SK-N-SH (cell line): Measurements from ENCODE around the gene CKS1B. TPM values are rescaled to one million over a fixed set of nuclear protein-coding genes. Genes with fewer than 3 reads are reported as not detected.
A peak's percentile ranks its signal among the peaks of the same experiment; 100 is the strongest.
"Not testable (repeated sequence)": the region's sequence is repeated elsewhere in the genome, so short reads cannot be mapped to it uniquely, and the experiment has no call there.

Experiments
- CTCF ChIA-PET: fragments of 300-600, 350-600 bp; formaldehyde crosslinking; extraction: SDS; loops from one replicate; lab custom pipeline; 2021; lab: Yijun Ruan, JAX
- POLR2A ChIA-PET: fragments of 350-600 bp; sonication (Branson Sonifier 250); formaldehyde crosslinking; extraction: SDS; loops from one replicate; lab custom pipeline; 2020; ENCODE audit warnings: antibody characterized with exemption, inconsistent platforms; lab: Yijun Ruan, JAX
- DNase-seq: peaks from one replicate; pipeline ENCODE4 v3.0.0; 2012
- H2AFZ ChIP-seq: fragments of 200-600 bp; sonication (generic); 2 replicates; pipeline ENCODE4 v1.8.1; 2016; ENCODE audit warnings: antibody characterized with exemption, mild to moderate bottlenecking, low read depth
- H3F3A ChIP-seq: fragments of 200-600 bp; sonication (generic); replicated peaks from 2 replicates; pipeline ENCODE3; 2016; ENCODE audit warnings: antibody characterized with exemption, mild to moderate bottlenecking; ENCODE audit not compliant: insufficient read depth
- H3K27ac ChIP-seq, 2 experiments: fragments of 200-500 bp in 1 of 2; fragments of 200-600 bp in 1 of 2; sonication (Bioruptor generic) in 1 of 2; sonication (generic), shearing (Covaris generic) in 1 of 2; 2 replicates each; pipeline versions ENCODE4 v1.5.1 to v1.6.1; 2014 to 2016; ENCODE audit warnings: low read depth in 2 of 2, inconsistent platforms in 1 of 2, low read length in 1 of 2, mild to moderate bottlenecking in 1 of 2, mixed read lengths in 1 of 2
- H3K27me3 ChIP-seq: fragments of 200-600 bp; sonication (generic), shearing (Covaris generic); 2 replicates; pipeline ENCODE4 v1.6.1; 2016; ENCODE audit warnings: mixed run types; ENCODE audit not compliant: insufficient read depth
- H3K36me3 ChIP-seq, 2 experiments: fragments of 200-500 bp in 1 of 2; fragments of 200-600 bp in 1 of 2; sonication (Bioruptor generic) in 1 of 2; sonication (generic) in 1 of 2; replicated peaks in 1 of 2; 2 replicates each; pipeline versions ENCODE3 to v1.5.1; 2014 to 2016; ENCODE audit warnings: low read length in 1 of 2, mild to moderate bottlenecking in 1 of 2; ENCODE audit not compliant: insufficient read depth in 2 of 2, control insufficient read depth in 1 of 2
- H3K4me1 ChIP-seq, 2 experiments: fragments of 200-500 bp in 1 of 2; fragments of 200-600 bp in 1 of 2; sonication (Bioruptor generic) in 1 of 2; sonication (generic), shearing (Covaris generic) in 1 of 2; 2 replicates each; pipeline versions ENCODE4 v1.5.1 to v1.6.1; 2014 to 2016; ENCODE audit warnings: low read depth in 1 of 2, low read length in 1 of 2, mixed run types in 1 of 2; ENCODE audit not compliant: insufficient read depth in 2 of 2, control insufficient read depth in 1 of 2
- H3K4me2 ChIP-seq: fragments of 200-600 bp; sonication (generic), shearing (Covaris generic); 2 replicates; pipeline ENCODE4 v1.6.1; 2017; ENCODE audit warnings: mixed run types
- H3K4me3 ChIP-seq, 2 experiments: fragments of 200-500 bp in 1 of 2; fragments of 200-600 bp in 1 of 2; sonication (Bioruptor generic) in 1 of 2; sonication (generic), shearing (Covaris generic) in 1 of 2; 2 replicates each; pipeline versions ENCODE4 v1.5.1 to v1.8.1; 2014 to 2016; ENCODE audit warnings: low read depth in 2 of 2, inconsistent platforms in 1 of 2, low read length in 1 of 2, mild to moderate bottlenecking in 1 of 2, mixed read lengths in 1 of 2, moderate library complexity in 1 of 2
- H3K79me2 ChIP-seq: fragments of 200-600 bp; sonication (generic); 2 replicates; pipeline ENCODE4 v1.8.1; 2017; ENCODE audit warnings: mild to moderate bottlenecking; ENCODE audit not compliant: insufficient read depth
- H3K9ac ChIP-seq: fragments of 200-600 bp; sonication (generic); 2 replicates; pipeline ENCODE4 v1.6.1; 2017; ENCODE audit warnings: mixed run types
- H3K9me2 ChIP-seq: fragments of 200-600 bp; sonication (generic); 2 replicates; pipeline ENCODE4 v1.6.1; 2017; ENCODE audit warnings: mixed run types
- H3K9me3 ChIP-seq: fragments of 200-600 bp; sonication (generic); 2 replicates; pipeline ENCODE4 v1.6.1; 2017; ENCODE audit warnings: mixed run types, mild to moderate bottlenecking, moderate library complexity
- H4K20me1 ChIP-seq: fragments of 200-600 bp; sonication (generic); 2 replicates; pipeline ENCODE4 v1.6.1; 2017; ENCODE audit warnings: mild to moderate bottlenecking, mixed run types; ENCODE audit not compliant: insufficient read depth
- FOXM1 ChIP-seq: IDR thresholded peaks from 2 replicates; pipeline ENCODE4 v1.4.0; 2012; ENCODE audit warnings: low read depth, mild to moderate bottlenecking
- JUND ChIP-seq: IDR thresholded peaks from 2 replicates; pipeline ENCODE4 v1.4.0; 2012
- MEF2A ChIP-seq: IDR thresholded peaks from 2 replicates; pipeline ENCODE4 v1.4.0; 2012; ENCODE audit warnings: low read depth, borderline replicate concordance
- MXI1 ChIP-seq: IDR thresholded peaks from 2 replicates; pipeline ENCODE4 v1.6.1; 2012; ENCODE audit warnings: mild to moderate bottlenecking, low read depth, low read length, improper control_type of control experiment
- POLR2AphosphoS5 ChIP-seq: IDR thresholded peaks from 2 replicates; pipeline ENCODE4 v1.6.1; 2012; ENCODE audit warnings: low read depth, low read length
- RFX5 ChIP-seq: IDR thresholded peaks from 2 replicates; pipeline ENCODE4 v1.6.1; 2012; ENCODE audit warnings: mild to moderate bottlenecking, improper control_type of control experiment, low read length
- RXRA ChIP-seq: IDR thresholded peaks from 2 replicates; pipeline ENCODE4 v1.4.0; 2012; ENCODE audit warnings: low read depth, mild to moderate bottlenecking, borderline replicate concordance
- YY1 ChIP-seq: IDR thresholded peaks from 2 replicates; pipeline ENCODE4 v1.4.0; 2012; ENCODE audit warnings: low read depth, mild to moderate bottlenecking
- WGBS: methylation state at CpG from one replicate; pipeline ENCODE4 v1.1.6; 2017; ENCODE audit warnings: low lambda C conversion rate; 5-methylcytosine and 5-hydroxymethylcytosine counted together
- polyA plus RNA-seq, 3 experiments: library from polyadenylated mRNA; depleted of rRNA; stranded (reverse); fragments of >200 nt; gene quantifications; 2 replicates each; pipeline ENCODE4 v1.2.3, GENCODE V29; 2012
- TF ChIP-seq, protein P1 (sequence below): fragments of 150-350 bp; IDR thresholded peaks from 2 replicates; pipeline ENCODE4 v1.6.1; 2017; ENCODE audit warnings: antibody characterized with exemption, low read length, low read depth, borderline replicate concordance

Gene CKS1B
- polyA plus RNA-seq, 1 of the 3 experiments (the other 2 are of a cell fraction), result 308 TPM

DNA sequence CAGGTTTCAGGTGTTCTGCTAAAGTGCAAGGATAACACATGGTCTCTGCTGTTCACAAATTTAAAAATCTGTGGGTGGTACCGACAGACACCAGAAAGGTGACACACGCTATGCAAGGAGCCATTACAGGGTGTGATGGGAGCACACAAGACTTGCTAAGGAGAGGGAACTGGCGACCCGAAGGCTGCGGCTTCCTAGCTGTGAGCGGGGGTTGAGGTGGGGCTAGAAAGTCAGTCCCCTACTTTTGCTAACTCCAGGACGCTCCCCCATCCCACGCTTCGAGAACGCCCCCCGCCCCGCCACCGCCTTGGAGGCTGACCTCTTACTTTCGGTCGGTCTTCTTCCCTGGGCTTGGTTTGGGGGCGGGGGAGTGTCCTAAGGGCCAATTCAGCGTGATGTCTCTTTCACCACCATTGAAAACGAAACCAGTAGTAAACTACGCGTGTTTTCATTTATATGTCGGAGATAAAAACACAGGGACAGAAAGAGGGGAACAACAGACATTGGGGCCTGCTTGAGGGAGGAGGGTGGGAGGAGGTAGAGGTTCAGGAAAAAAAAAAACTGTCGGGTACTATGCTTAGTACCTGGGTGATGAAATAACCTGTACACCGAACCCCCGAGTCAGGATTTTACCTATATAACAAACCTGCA is 1.1 kb downstream of the CKS1B start:
- Histone ChIP-seq H3K27me3 (no peaks in the 10 kb centered on the region), H3K79me2 (peaks cover 69% of the 10 kb centered on the region)

DNA sequence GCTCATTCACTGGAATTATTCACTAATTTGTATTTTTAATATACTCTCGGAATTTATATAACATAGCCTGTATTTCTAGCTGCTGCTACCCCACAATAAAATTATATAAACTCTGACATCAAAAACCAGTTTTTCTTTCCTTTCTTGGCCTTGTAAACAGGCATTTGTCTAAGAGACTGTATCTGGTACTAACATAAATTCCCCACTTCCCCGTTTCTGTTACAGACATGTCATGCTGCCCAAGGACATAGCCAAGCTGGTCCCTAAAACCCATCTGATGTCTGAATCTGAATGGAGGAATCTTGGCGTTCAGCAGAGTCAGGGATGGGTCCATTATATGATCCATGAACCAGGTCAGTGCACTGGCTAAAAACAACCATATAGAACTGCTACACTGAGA is 3.3 kb downstream of the CKS1B start:
- peaks cover 72% of the 10 kb centered on the region for H3K79me2 ChIP-seq
- WGBS, result 55% methylated on average over 3 of the region's 3 CpGs
- ChIA-PET POLR2A (interaction anchor here (1.2 to 2.7 kb wide), 5 partner anchors 12 to 26 kb away, joined by 3 to 16 read pairs (median 5); partner anchors contain the start of genes LENEP, PBXIP1 and PYGO2), CTCF (interaction anchor here (0.9 to 37.5 kb wide), 6 partner anchors 16 to 43 kb away, joined by 3 to 640 read pairs (median 4); partner anchors contain the start of genes LENEP, PYGO2 and ZBTB7B)
- H2AFZ ChIP-seq, H3K9me2 ChIP-seq, H3K4me3 ChIP-seq, H4K20me1 ChIP-seq, H3K9ac ChIP-seq, H3K36me3 ChIP-seq, H3K9me3 ChIP-seq, H3K27me3 ChIP-seq, DNase-seq: not testable (repeated sequence)
- H3F3A ChIP-seq, result peaks cover 27% of the 10 kb centered on the region
- H3K27ac ChIP-seq, result peak overlapping the region; percentile 99 to 100; a peak in 3 of 4 replicates
- 0 out of 2 replicates have a peak overlapping the region, but pooled peaks have one; percentile 91 for H3K4me2 ChIP-seq
- H3K4me1 ChIP-seq, result peaks cover 17 to 40% of the 10 kb centered on the region in 2 experiments; a peak in 3 of 4 replicates

More for the DNA sequence above, 1.1 kb downstream of the CKS1B start:
- under 1% methylated on average over 24 of the region's 24 CpGs for WGBS
- Histone ChIP-seq H3K4me1 (peaks cover 27 to 56% of the 10 kb centered on the region in 2 experiments), H3K9me2 (no peaks in the 10 kb centered on the region)
- no peak for TF ChIP-seq RXRA
- TF ChIP-seq, protein P1, sequence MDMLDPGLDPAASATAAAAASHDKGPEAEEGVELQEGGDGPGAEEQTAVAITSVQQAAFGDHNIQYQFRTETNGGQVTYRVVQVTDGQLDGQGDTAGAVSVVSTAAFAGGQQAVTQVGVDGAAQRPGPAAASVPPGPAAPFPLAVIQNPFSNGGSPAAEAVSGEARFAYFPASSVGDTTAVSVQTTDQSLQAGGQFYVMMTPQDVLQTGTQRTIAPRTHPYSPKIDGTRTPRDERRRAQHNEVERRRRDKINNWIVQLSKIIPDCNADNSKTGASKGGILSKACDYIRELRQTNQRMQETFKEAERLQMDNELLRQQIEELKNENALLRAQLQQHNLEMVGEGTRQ, result no peak
- TF ChIP-seq FOXM1, result no peak
- peak; percentile 51; the same call in 1 of the 2 replicates for TF ChIP-seq YY1
- TF ChIP-seq MXI1, result 0 out of 2 replicates have a peak, but pooled peaks have one; percentile 27
- no peak for TF ChIP-seq MEF2A
- TF ChIP-seq RFX5, result 0 out of 2 replicates have a peak, but pooled peaks have one; percentile 14
- no peak for TF ChIP-seq JUND
- TF ChIP-seq POLR2AphosphoS5, result peak; percentile 15; the same call in 1 of the 2 replicates
- TF ChIP-seq, all 33 proteins: peak for 4
- Histone ChIP-seq H3K4me2 (peak overlapping the region; percentile 91), H3K27ac (peak overlapping the region; percentile 99 to 100), H3K36me3 (peaks cover 7 to 10% of the 10 kb centered on the region in 2 experiments), H2AFZ (peak overlapping the region; percentile 40), H3F3A (peaks cover 36% of the 10 kb centered on the region), H3K9me3 (no peaks in the 10 kb centered on the region), H3K4me3 (peak overlapping the region; percentile 67 to 79), H3K9ac (peak overlapping the region; percentile 88), H4K20me1 (no peaks in the 10 kb centered on the region)
- no peak for DNase-seq
- ChIA-PET CTCF (interaction anchor here (1.0 to 37.5 kb wide), 5 partner anchors 9 to 79 kb away, joined by 3 to 640 read pairs (median 6); partner anchors contain the start of genes ADAM15, LENEP, PBXIP1 and ZBTB7B), POLR2A (interaction anchor here (3.1 kb wide), 1 partner anchor 18 kb away, joined by 13 read pairs; the partner anchor contains the start of gene LENEP)
